Sigmoid colon (tissue), 7 donors: Measurements from ENCODE around the gene LPAR3. TPM values are rescaled to one million over a fixed set of nuclear protein-coding genes. Genes with fewer than 3 reads are reported as not detected.

Experiments used
- DNase-seq: peaks from one replicate; pipeline ENCODE4 v3.0.0-alpha.2; 2019
- H3K27ac ChIP-seq, 4 donors: fragments of 200-600 bp; sonication (generic); one replicate each; pipeline ENCODE4 v1.5.1; 2016 to 2019; ENCODE audit warnings: mild to moderate bottlenecking in 1 of 4
- H3K27me3 ChIP-seq, 3 donors: fragments of 200-600 bp; sonication (generic); one replicate each; pipeline ENCODE4 v1.5.1; 2019; ENCODE audit warnings: mild to moderate bottlenecking in 1 of 3
- H3K36me3 ChIP-seq, 4 donors: fragments of 200-600 bp; sonication (generic); one replicate each; pipeline ENCODE4 v1.5.1; 2016 to 2019
- H3K4me1 ChIP-seq, 4 donors: fragments of 200-600 bp; sonication (generic); one replicate each; pipeline ENCODE4 v1.5.1; 2017 to 2019
- H3K4me3 ChIP-seq, 4 donors: fragments of 200-600 bp; sonication (generic); one replicate each; pipeline ENCODE4 v1.5.1; 2017 to 2019; ENCODE audit warnings: mild to moderate bottlenecking in 2 of 4, moderate library complexity in 1 of 4
- H3K9me3 ChIP-seq, 4 donors: fragments of 200-600 bp in 3 of 4; sonication (generic) in 3 of 4; one replicate each; pipeline versions ENCODE4 v1.5.1 to v1.6.1; 2013 to 2019
- EP300 ChIP-seq, 4 donors: sonication (generic); formaldehyde crosslinking; IDR thresholded peaks; one replicate each; pipeline ENCODE4 v1.6.1; 2017; ENCODE audit warnings: antibody characterized with exemption in 4 of 4
- POLR2A ChIP-seq, 2 donors: fragments of 450-650 bp; IDR thresholded peaks; one replicate each; pipeline ENCODE4 v1.6.1; 2016; ENCODE audit warnings: antibody characterized with exemption in 2 of 2, mild to moderate bottlenecking in 2 of 2, moderate library complexity in 2 of 2
- POLR2AphosphoS5 ChIP-seq, 4 donors: sonication (generic); formaldehyde crosslinking; IDR thresholded peaks; one replicate each; pipeline ENCODE4 v1.6.1; 2017; ENCODE audit warnings: antibody characterized with exemption in 4 of 4
- WGBS, 2 donors: extraction: QIAGEN DNeasy Blood & Tissue Kit; methylation state at CpG; one replicate each; pipeline ENCODE4 v1.1.7; 2013; 5-methylcytosine and 5-hydroxymethylcytosine counted together
- intact Hi-C: fragments of 100-400 bp; cut with DNase I; formaldehyde crosslinking; loops from one replicate; pipeline ENCODE4 v1.15.1; 2023
- polyA plus RNA-seq, 3 donors: library from polyadenylated mRNA; stranded (reverse); fragments of 200-250 nt; gene quantifications; one replicate each; pipeline ENCODE4 v1.2.3, GENCODE V29; 2013
- total RNA-seq, 4 donors: library from RNA; depleted of rRNA; stranded (reverse); fragments of >200 nt; gene quantifications; one replicate each; pipeline ENCODE4 v1.1.0, GENCODE V29; 2016
- TF ChIP-seq, protein P1 (sequence below), 4 experiments: fragments of 450-650 bp in 3 of 4; fragments of 200-600 bp in 1 of 4; IDR thresholded peaks; one replicate each; pipeline ENCODE4 v1.5.1; 2016 to 2019; ENCODE audit warnings: antibody characterized with exemption in 4 of 4, mild to moderate bottlenecking in 3 of 4, moderate library complexity in 2 of 4
- donor health status: healthy with polysubstance abuse.
- donor health status: Bipolar disorder and iron deficiency.
- donor health status: healthy.

Gene LPAR3
- total and polyA plus RNA-seq, 7 donors: 0.23 to 1.4 (median 0.60) TPM; not detected in 4

- no peaks in the 10 kb centered on the region for H3K4me1 ChIP-seq
- no peaks in the 10 kb centered on the region for H3K27me3 ChIP-seq
- H3K27ac ChIP-seq: no peak overlapping the region
- no peak overlapping the region for H3K4me3 ChIP-seq
- DNase-seq: no peak
- H3K36me3 ChIP-seq: no peaks in the 10 kb centered on the region
- no peaks in the 10 kb centered on the region for H3K9me3 ChIP-seq
- TF ChIP-seq POLR2AphosphoS5 (IDR thresholded peaks at IDR 0.05) (no peak), POLR2A (IDR thresholded peaks at IDR 0.05) (no peak)
- TF ChIP-seq, protein P1, sequence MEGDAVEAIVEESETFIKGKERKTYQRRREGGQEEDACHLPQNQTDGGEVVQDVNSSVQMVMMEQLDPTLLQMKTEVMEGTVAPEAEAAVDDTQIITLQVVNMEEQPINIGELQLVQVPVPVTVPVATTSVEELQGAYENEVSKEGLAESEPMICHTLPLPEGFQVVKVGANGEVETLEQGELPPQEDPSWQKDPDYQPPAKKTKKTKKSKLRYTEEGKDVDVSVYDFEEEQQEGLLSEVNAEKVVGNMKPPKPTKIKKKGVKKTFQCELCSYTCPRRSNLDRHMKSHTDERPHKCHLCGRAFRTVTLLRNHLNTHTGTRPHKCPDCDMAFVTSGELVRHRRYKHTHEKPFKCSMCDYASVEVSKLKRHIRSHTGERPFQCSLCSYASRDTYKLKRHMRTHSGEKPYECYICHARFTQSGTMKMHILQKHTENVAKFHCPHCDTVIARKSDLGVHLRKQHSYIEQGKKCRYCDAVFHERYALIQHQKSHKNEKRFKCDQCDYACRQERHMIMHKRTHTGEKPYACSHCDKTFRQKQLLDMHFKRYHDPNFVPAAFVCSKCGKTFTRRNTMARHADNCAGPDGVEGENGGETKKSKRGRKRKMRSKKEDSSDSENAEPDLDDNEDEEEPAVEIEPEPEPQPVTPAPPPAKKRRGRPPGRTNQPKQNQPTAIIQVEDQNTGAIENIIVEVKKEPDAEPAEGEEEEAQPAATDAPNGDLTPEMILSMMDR (IDR thresholded peaks at IDR 0.05): no peak
- intact Hi-C loops: no loop called here
- 90 to 91% methylated on average over 4 of the region's 4 CpGs for WGBS, 2 donors
Observed at GRCh38 chr1:84877592-84877991, 15.4 kb downstream of the LPAR3 start.

GRCh38 chr1:84876353-84876752 is 16.7 kb downstream of the LPAR3 start:
- no peaks in the 10 kb centered on the region for H3K4me1 ChIP-seq
- WGBS, 2 donors: 75 to 91% methylated on average over 5 of the region's 5 CpGs
- H3K9me3 ChIP-seq: no peaks in the 10 kb centered on the region
- no peaks in the 10 kb centered on the region for H3K27me3 ChIP-seq
- TF ChIP-seq POLR2A (IDR thresholded peaks at IDR 0.05) (no peak), POLR2AphosphoS5 (IDR thresholded peaks at IDR 0.05) (no peak)
- DNase-seq: no peak
- H3K36me3 ChIP-seq: no peaks in the 10 kb centered on the region
- H3K27ac ChIP-seq: no peak overlapping the region
- intact Hi-C loops: no loop called here
- H3K4me3 ChIP-seq: no peak overlapping the region

DNA sequence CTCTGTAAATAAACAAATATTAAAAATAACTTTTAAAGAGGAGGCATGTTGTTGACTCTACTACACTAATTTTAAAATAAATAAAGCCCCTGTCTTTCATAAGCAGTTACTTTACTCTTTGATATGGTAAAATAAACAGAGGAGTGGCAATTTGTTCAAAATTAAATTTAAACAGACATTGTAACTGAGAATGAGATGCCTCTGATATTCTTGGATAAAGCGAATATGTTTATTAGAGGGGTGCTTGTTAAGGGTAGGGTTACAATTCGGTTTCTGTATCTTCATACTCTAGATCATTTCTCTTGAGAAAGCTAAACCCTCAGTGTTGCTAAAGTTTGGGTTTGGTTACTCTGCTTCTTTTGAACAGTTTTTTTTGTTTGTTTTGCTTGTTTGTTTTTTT is 19.6 kb downstream of the LPAR3 start:
- Histone ChIP-seq H3K4me1 (no peaks in the 10 kb centered on the region), H3K27ac (no peak overlapping the region), H3K36me3 (no peaks in the 10 kb centered on the region), H3K9me3 (no peaks in the 10 kb centered on the region), H3K4me3 (no peak overlapping the region), H3K27me3 (no peaks in the 10 kb centered on the region)
- TF ChIP-seq POLR2AphosphoS5 (IDR thresholded peaks at IDR 0.05): no peak
- TF ChIP-seq POLR2A (IDR thresholded peaks at IDR 0.05): no peak
- TF ChIP-seq EP300 (IDR thresholded peaks at IDR 0.05): no peak
- TF ChIP-seq, protein P1 (IDR thresholded peaks at IDR 0.05): no peak
- WGBS, 2 donors: 88 to 90% methylated on average over 2 of the region's 2 CpGs
- intact Hi-C loops: no loop called here
- DNase-seq: no peak

DNA sequence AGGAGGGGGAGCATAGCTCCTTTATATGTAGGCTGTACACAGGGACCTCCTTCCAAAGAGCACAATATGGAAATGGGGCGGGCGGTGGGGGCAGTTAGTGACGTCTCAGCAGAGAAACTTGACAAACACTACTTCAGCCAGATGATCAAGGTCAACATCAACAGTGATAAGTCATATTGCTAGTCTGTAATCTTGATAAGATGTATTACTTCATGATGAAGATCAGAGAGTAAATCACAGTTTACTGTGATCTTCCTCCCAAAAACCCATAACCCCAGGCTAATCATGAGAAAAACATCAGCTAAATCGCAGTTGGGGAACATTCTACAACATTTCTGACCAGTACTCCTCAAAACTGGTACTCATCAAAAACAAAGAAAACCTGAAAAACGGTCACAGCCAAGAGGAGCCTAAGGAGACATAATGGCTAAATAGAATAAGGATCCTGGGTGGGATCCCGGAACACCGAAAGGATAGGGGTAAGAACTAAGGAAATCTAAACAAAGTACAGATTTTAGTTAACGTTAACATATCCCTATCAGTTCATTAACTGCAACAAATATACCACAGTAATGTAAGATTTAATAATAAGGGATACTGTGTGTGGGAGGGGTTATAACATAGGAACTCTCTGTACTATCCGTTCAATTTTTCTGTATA is 20.2 kb downstream of the LPAR3 start:
- DNase-seq: no peak
- WGBS, 2 donors: 78 to 87% methylated on average over 9 of the region's 9 CpGs
- no peaks in the 10 kb centered on the region for H3K4me1 ChIP-seq
- intact Hi-C loops: no loop called here
- no peaks in the 10 kb centered on the region for H3K9me3 ChIP-seq
- H3K36me3 ChIP-seq: no peaks in the 10 kb centered on the region
- no peaks in the 10 kb centered on the region for H3K27me3 ChIP-seq
- TF ChIP-seq POLR2AphosphoS5 (IDR thresholded peaks at IDR 0.05): no peak
- TF ChIP-seq, protein P1 (IDR thresholded peaks at IDR 0.05): no peak
- no peak for TF ChIP-seq POLR2A (IDR thresholded peaks at IDR 0.05)
- TF ChIP-seq EP300 (IDR thresholded peaks at IDR 0.05): no peak
- H3K4me3 ChIP-seq: no peak overlapping the region
- no peak overlapping the region for H3K27ac ChIP-seq

DNA sequence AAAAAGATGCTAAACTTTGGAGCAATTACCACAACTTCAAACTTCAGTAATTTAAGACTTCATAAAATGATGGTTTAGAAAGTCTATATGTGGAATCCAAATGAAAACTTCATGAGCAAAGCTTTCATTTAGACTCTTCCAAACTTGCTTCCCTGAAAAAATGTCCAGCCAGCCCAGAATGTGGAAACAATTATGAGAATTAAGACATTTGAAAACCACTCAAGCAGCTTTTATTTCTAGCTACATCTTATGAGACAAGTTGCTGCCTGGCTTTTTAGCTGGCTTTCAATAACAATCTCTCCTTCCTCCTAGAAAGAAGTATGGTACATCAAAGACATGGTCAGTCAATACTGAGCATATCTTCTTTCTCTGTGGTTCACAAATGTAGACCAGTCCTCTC is 21.8 kb downstream of the LPAR3 start:
- no peak overlapping the region for H3K27ac ChIP-seq
- no peaks in the 10 kb centered on the region for H3K36me3 ChIP-seq
- no peak for DNase-seq
- H3K27me3 ChIP-seq: no peaks in the 10 kb centered on the region
- no peaks in the 10 kb centered on the region for H3K4me1 ChIP-seq
- TF ChIP-seq POLR2AphosphoS5 (IDR thresholded peaks at IDR 0.05): no peak
- no peak for TF ChIP-seq POLR2A (IDR thresholded peaks at IDR 0.05)
- H3K4me3 ChIP-seq: no peak overlapping the region
- intact Hi-C loops: no loop called here
- no peaks in the 10 kb centered on the region for H3K9me3 ChIP-seq

DNA sequence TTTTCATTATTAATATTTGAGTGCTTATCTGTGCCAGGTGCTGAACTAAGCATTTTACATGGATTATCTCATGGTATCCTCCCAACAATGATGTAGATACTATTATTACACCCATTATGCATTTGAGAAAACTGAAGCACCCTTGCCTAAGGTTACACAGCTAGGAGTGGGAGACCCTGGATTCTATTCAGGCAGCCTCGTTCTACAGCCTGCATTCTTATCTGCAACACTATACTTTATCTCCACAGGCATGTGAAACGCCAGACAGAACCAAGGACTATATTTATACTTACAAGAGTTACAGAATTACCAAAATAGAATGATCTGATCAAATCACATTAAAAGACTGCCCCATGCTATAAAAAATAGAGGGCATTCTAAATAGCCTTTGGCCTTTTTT is 22.4 kb downstream of the LPAR3 start:
- intact Hi-C loops: no loop called here
- H3K4me3 ChIP-seq: no peak overlapping the region
- H3K4me1 ChIP-seq: no peaks in the 10 kb centered on the region
- H3K9me3 ChIP-seq: no peaks in the 10 kb centered on the region
- TF ChIP-seq, protein P1 (IDR thresholded peaks at IDR 0.05): no peak
- TF ChIP-seq POLR2A (IDR thresholded peaks at IDR 0.05) (no peak), EP300 (IDR thresholded peaks at IDR 0.05) (no peak), POLR2AphosphoS5 (IDR thresholded peaks at IDR 0.05) (no peak)
- 74 to 75% methylated on average over 2 of the region's 2 CpGs for WGBS, 2 donors
- H3K36me3 ChIP-seq: no peaks in the 10 kb centered on the region
- no peak for DNase-seq
- H3K27ac ChIP-seq: no peak overlapping the region
- H3K27me3 ChIP-seq: no peaks in the 10 kb centered on the region
